LNCaP clone FGC (cell line): ENCODE data around the gene LSP1.

Source experiments
- DNase-seq: peaks from one replicate; pipeline ENCODE4 v3.0.0-alpha.2; 2011; ENCODE audit warnings: low read depth
- H3K4me3 ChIP-seq: 2 replicates; pipeline ENCODE4 v1.5.1; 2011; ENCODE audit warnings: mild to moderate bottlenecking, low read depth, low read length, control low read depth
- TF ChIP-seq, protein P1 (sequence below): IDR thresholded peaks from 2 replicates; pipeline ENCODE4 v1.5.1; 2012; ENCODE audit warnings: mild to moderate bottlenecking; ENCODE audit not compliant: control insufficient read depth, insufficient read depth; ENCODE audit errors: extremely low read depth

LSP1 gene

DNA sequence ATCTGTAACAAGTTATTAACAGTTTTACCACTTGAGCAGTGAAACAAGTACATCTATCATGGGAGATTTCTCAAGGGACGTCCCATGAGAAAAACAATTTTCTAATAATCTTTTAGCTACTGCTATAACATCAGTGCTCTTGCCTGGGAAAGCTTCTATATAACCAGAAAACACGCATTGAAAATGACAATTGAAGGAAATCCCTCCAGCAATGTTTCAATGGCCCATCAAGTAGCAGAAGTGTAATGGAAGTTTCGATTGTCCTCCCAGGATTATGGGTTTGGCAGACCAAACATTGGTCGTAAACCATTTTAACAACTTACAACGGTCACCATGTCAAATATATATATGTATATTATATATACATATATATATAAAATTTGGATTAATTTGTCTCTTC is 46.8 kb downstream of the LSP1 start:
- TF ChIP-seq, protein P1, sequence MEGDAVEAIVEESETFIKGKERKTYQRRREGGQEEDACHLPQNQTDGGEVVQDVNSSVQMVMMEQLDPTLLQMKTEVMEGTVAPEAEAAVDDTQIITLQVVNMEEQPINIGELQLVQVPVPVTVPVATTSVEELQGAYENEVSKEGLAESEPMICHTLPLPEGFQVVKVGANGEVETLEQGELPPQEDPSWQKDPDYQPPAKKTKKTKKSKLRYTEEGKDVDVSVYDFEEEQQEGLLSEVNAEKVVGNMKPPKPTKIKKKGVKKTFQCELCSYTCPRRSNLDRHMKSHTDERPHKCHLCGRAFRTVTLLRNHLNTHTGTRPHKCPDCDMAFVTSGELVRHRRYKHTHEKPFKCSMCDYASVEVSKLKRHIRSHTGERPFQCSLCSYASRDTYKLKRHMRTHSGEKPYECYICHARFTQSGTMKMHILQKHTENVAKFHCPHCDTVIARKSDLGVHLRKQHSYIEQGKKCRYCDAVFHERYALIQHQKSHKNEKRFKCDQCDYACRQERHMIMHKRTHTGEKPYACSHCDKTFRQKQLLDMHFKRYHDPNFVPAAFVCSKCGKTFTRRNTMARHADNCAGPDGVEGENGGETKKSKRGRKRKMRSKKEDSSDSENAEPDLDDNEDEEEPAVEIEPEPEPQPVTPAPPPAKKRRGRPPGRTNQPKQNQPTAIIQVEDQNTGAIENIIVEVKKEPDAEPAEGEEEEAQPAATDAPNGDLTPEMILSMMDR = no peak

DNA sequence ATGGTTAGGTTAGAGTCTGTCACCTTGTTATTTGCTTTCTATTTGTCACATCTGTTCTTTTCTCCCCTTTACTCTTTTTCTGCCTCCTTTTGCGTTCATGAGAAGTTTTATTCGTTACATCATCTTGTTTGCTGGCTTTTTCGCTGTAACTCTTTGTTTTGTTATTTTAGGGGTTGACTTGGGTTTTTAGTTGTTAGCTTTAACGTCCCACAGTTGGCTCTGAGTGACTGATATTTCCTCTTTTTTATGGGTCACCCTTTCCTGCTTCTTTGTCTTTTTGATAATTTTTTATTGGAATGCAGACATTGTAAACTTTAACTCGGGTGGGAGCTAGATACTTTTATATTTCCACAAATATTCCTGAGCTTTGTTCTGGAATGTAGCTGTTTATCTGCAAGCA is 53.3 kb downstream of the LSP1 start:
- TF ChIP-seq, protein P1 = no peak
- H3K4me3 ChIP-seq = no peak overlapping the region
- no peak for DNase-seq

More for the DNA sequence above, 46.8 kb downstream of the LSP1 start:
- H3K4me3 ChIP-seq = no peak overlapping the region
- DNase-seq = no peak

DNA sequence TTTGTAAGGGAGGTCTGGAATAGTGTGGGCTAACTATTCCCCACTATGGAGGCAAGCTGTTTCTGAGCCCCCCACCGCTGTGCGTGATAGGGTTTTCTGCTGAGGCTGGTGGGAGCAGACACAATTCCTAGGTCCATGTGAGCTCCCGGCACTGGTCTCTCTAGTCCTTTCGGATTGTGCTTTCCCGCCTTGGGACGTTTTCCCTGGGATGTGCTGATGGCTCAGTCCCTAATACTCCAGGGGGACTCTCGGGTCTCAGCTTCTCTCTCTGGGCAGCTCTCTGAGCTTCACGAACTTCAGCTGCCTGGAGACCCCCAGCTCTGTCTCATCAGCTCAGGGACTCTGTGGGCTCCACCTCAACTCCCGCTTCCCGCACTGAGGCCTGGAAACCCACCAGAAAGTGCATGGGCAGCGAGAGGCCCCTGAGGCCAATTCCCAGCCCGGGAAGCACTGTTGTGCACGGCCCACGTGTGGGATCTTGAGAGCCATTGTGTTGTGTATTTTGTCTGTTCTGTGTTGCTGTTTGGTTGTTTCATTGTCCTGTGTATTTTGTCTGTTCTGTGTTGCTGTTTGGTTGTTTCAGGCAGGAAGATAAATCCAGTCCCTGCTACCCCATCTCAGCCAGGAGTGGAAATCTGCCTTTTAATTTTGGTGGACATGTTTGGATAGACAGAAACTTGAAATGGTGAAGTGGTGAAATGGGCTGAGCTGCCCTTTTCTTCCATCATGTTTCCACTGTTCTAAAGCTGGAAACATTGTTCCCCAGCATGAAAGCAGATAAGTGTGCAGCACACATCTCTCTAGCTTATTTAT is 53.9 kb downstream of the LSP1 start:
- no peak overlapping the region for H3K4me3 ChIP-seq
- TF ChIP-seq, protein P1 = no peak
- DNase-seq = no peak

DNA sequence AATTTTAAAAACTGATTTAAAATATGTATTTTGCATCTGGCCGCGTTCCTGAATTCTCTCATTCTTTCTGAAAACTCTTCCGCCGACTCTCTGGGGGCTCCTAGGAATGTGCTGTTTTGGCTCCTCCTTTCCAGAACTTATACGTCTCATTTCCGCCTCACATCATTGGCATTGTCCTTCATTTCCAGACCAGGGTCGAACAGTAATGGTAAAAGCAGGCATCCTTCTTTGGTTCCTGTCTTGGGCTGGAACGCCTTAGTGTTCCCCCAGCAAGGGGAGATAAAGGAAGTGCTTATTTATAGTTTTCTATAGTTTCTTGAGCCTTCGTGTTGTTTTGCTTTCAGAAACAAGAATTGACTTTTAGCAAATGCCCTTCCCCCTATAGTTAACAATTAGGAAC is 55.7 kb downstream of the LSP1 start:
- TF ChIP-seq, protein P1 = no peak
- H3K4me3 ChIP-seq = no peak overlapping the region
- DNase-seq = no peak

DNA sequence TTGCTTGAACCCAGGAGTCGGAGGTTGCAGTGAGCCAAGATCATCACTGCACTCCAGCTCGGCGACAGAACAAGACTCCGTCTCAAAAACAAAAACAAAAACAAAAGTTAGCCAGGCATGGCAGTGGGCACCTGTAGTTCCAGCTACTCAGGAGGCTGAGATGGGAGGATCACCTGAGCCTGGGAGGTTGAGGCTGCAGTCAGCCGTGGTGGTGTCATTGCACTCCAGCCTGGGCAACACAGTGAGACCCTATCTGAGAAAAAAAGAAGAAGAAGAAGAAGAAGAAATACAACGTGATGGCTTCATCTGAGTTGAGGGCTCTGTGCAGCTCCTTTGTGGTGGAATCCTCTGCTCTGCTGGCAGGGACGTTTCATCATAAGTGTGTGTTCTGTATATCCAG is 56.6 kb downstream of the LSP1 start:
- no peak overlapping the region for H3K4me3 ChIP-seq
- TF ChIP-seq, protein P1 = no peak

DNA sequence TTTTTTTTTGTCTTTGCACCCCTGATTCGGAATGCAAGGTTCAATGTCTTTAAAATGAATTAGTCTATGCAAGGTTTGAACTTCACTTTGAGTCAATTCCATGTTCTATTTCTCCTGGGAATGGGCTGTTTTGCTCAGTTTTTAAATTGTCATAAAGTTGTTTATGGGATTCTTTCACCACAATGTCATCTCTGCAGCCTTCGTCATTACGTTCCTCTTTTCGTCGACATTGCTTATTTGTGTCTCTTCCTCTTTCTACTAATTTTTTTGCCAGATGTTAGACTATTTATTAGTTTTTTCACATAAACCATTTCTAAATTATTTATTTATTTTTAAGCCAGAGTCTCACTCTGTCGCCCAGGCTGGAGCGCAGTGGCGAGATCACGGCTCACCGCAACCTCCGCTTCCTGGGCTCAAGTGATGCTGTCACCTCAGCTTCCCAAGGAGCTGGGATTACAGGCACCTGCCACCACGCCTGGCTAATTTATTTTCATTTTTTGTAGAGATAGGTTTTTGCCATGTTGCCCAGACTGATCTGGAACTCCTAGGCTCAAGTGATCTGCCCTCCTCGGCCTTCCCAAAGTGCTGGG is 59.5 kb downstream of the LSP1 start:
- no peak for DNase-seq
- H3K4me3 ChIP-seq = no peak overlapping the region
- TF ChIP-seq, protein P1 = no peak

More for the DNA sequence above, 56.6 kb downstream of the LSP1 start:
- no peak for DNase-seq
